Right lobe of liver (tissue), 4 donors: ENCODE data around the gene LRRC75A.

Experiments used
- CTCF ChIP-seq, 4 donors: fragments of 200-600 bp in 3 of 4; fragments of 450-650 bp in 1 of 4; IDR thresholded peaks; one replicate each; pipeline versions ENCODE4 v1.5.1 to v1.8.0; 2016 to 2022; ENCODE audit warnings: antibody characterized with exemption in 4 of 4, mild to moderate bottlenecking in 2 of 4
- POLR2A ChIP-seq: fragments of 450-650 bp; IDR thresholded peaks from one replicate; pipeline ENCODE4 v1.6.1; 2017; ENCODE audit warnings: antibody characterized with exemption, mild to moderate bottlenecking
- donor health status: DM: no; HTN: no; CAD: no.
- donor health status: DM: no; HTN: no; CAD: no.
- donor health status: DM: no; HTN: yes; CAD: no.

- TF ChIP-seq POLR2A, result no peak
- no peak for TF ChIP-seq CTCF (IDR thresholded peaks at IDR 0.05)
Measured at GRCh38 chr17:16513873-16514272, 21.9 kb upstream of the LRRC75A start.
